DND-41 (cell line): ENCODE measurements around the gene KRT71.

Source experiments
- ATAC-seq: fragments of 200-7000 bp; cut with Tn5 transposase; 3 replicates; pipeline ENCODE4 v1.9.1; 2021; ENCODE audit warnings: low read depth; ENCODE audit not compliant: insufficient read depth
- DNase-seq: peaks from one replicate; pipeline ENCODE4 v3.0.0-alpha.2; 2020
- H2AFZ ChIP-seq: 2 replicates; pipeline ENCODE4 v1.6.0; 2012; ENCODE audit warnings: low read depth, low read length
- H3K27ac ChIP-seq: 2 replicates; pipeline ENCODE4 v1.5.1; 2012; ENCODE audit warnings: low read length, inconsistent platforms
- H3K27me3 ChIP-seq: fragments of 200-600 bp; sonication (generic); 2 replicates; pipeline ENCODE4 v1.6.0; 2012; ENCODE audit warnings: low read length, mild to moderate bottlenecking, inconsistent platforms; ENCODE audit not compliant: insufficient read depth, poor library complexity
- H3K36me3 ChIP-seq: 2 replicates; pipeline ENCODE4 v1.5.1; 2012; ENCODE audit warnings: low read length, inconsistent platforms; ENCODE audit not compliant: insufficient read depth
- H3K4me1 ChIP-seq: 2 replicates; pipeline ENCODE4 v1.5.1; 2012; ENCODE audit warnings: mild to moderate bottlenecking, low read length; ENCODE audit not compliant: insufficient read depth
- H3K4me2 ChIP-seq: 2 replicates; pipeline ENCODE4 v1.6.0; 2012; ENCODE audit warnings: mild to moderate bottlenecking, moderate library complexity, low read length, inconsistent platforms; ENCODE audit not compliant: insufficient read depth
- H3K4me3 ChIP-seq, 2 experiments: fragments of 200-600 bp in 1 of 2; shearing (Covaris generic) in 1 of 2; 2 replicates each; pipeline ENCODE4 v1.5.1; 2012 to 2016; ENCODE audit warnings: inconsistent platforms in 2 of 2, low read length in 2 of 2, mild to moderate bottlenecking in 2 of 2, low read depth in 1 of 2, moderate library complexity in 1 of 2
- H3K79me2 ChIP-seq: 2 replicates; pipeline ENCODE4 v1.6.0; 2012; ENCODE audit warnings: low read length, inconsistent platforms; ENCODE audit not compliant: insufficient read depth
- H3K9ac ChIP-seq: 2 replicates; pipeline ENCODE4 v1.6.0; 2012; ENCODE audit warnings: low read depth, mild to moderate bottlenecking, inconsistent platforms, low read length, moderate library complexity
- H3K9me3 ChIP-seq: 2 replicates; pipeline ENCODE4 v1.5.1; 2012; ENCODE audit warnings: low read length, moderate library complexity, mild to moderate bottlenecking, inconsistent platforms; ENCODE audit not compliant: insufficient read depth, severe bottlenecking
- H4K20me1 ChIP-seq: 2 replicates; pipeline ENCODE4 v1.6.0; 2012; ENCODE audit warnings: low read length; ENCODE audit not compliant: insufficient read depth
- EZH2 ChIP-seq: IDR thresholded peaks from 3 replicates; pipeline ENCODE4 v1.6.1; 2012; ENCODE audit warnings: borderline replicate concordance, low read depth, mild to moderate bottlenecking, moderate library complexity, low read length, inconsistent platforms; ENCODE audit not compliant: severe bottlenecking
- TF ChIP-seq, protein P1 (sequence below): IDR thresholded peaks from 2 replicates; pipeline ENCODE4 v1.5.1; 2012; ENCODE audit warnings: borderline replicate concordance, low read length, moderate library complexity, mild to moderate bottlenecking; ENCODE audit not compliant: poor library complexity, severe bottlenecking; ENCODE audit errors: extremely low read depth

The KRT71 gene

DNA sequence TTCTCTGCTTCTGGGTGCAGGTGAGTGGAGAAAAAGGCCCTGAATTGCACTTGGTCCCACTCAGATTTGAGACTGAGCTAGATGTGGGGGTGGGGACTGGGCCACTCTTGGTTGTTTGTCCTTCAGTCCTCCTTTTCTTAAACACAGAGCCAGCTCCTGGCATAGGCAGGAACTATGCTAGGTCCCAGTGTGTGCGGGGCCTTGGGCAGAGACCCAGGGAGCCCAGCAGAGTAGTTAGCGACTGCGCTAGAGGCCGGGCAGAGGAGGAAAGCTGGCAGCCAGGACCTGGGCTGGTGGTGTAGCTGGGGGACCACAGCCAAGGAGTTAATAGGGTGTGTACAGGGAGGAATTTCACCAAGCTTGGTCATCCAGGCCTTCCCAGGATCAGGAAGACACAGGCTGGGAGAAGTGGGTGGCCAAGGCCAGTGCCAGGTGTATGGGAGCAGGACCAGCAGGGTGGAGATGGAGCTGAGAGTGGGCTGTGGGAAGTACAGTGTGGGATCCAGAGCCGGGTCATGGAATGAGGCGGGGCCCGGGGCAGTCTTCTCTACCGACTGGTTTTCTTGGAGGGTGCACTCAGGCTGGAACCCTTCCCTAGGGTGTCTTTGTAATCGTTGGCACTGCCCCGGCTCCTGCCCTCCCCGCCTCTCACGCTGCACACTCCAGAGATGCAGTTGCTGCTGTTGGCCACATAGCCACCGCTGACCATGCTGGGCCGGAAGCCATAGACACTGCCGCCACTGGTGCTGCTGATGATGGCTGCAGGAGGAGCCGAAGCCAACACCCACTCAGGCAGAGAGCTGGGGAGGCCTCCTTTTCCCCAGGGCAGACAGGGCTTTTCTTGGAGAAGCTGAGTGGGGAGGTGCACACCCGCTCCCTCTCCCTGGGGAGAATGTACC, 8.7 kb downstream of the KRT71 start:
- Histone ChIP-seq H2AFZ (no peak overlapping the region), H3K9ac (no peak overlapping the region), H3K9me3 (no peaks in the 10 kb centered on the region), H3K79me2 (no peaks in the 10 kb centered on the region), H4K20me1 (no peaks in the 10 kb centered on the region), H3K36me3 (no peaks in the 10 kb centered on the region), H3K4me3 (no peak overlapping the region), H3K4me1 (no peaks in the 10 kb centered on the region), H3K27me3 (no peaks in the 10 kb centered on the region), H3K4me2 (no peak overlapping the region), H3K27ac (no peak overlapping the region)
- DNase-seq (no peak), ATAC-seq (no peak)
- TF ChIP-seq, protein P1, sequence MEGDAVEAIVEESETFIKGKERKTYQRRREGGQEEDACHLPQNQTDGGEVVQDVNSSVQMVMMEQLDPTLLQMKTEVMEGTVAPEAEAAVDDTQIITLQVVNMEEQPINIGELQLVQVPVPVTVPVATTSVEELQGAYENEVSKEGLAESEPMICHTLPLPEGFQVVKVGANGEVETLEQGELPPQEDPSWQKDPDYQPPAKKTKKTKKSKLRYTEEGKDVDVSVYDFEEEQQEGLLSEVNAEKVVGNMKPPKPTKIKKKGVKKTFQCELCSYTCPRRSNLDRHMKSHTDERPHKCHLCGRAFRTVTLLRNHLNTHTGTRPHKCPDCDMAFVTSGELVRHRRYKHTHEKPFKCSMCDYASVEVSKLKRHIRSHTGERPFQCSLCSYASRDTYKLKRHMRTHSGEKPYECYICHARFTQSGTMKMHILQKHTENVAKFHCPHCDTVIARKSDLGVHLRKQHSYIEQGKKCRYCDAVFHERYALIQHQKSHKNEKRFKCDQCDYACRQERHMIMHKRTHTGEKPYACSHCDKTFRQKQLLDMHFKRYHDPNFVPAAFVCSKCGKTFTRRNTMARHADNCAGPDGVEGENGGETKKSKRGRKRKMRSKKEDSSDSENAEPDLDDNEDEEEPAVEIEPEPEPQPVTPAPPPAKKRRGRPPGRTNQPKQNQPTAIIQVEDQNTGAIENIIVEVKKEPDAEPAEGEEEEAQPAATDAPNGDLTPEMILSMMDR: no peak
- TF ChIP-seq EZH2: no peak

DNA sequence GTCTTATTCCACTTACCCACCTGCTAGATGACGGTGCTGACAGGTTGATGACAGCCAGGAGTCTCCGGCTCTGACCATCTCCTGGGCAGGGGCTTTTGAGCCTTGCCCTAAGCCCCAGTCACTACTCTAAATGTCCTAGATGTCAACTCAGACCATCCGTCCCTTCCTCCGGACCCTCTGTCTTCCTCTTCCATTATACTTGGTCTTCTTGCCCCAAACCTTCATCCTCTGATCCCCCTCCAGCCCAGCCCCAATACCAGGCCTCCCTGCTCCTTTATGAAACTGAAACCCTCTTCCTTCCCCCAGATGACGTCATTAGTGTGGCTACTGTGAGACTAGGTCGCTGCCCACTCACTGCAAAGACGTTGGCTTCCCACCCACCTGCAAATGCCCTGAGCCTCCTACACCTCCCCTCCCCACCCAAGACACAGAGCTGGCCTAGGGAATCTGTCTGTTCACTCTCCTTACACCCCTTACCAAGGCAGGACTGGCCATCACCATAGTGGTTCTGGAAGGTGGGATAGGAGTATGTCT, 10.1 kb downstream of the KRT71 start:
- Histone ChIP-seq H3K4me1 (no peaks in the 10 kb centered on the region), H3K27ac (no peak overlapping the region), H3K36me3 (no peaks in the 10 kb centered on the region), H3K4me2 (no peak overlapping the region), H3K4me3 (no peak overlapping the region), H3K9me3 (no peaks in the 10 kb centered on the region), H3K27me3 (no peaks in the 10 kb centered on the region), H3K79me2 (no peaks in the 10 kb centered on the region), H4K20me1 (no peaks in the 10 kb centered on the region), H3K9ac (no peak overlapping the region), H2AFZ (no peak overlapping the region)
- TF ChIP-seq, protein P1: no peak
- TF ChIP-seq EZH2: no peak
- DNase-seq (no peak), ATAC-seq (no peak)

DNA sequence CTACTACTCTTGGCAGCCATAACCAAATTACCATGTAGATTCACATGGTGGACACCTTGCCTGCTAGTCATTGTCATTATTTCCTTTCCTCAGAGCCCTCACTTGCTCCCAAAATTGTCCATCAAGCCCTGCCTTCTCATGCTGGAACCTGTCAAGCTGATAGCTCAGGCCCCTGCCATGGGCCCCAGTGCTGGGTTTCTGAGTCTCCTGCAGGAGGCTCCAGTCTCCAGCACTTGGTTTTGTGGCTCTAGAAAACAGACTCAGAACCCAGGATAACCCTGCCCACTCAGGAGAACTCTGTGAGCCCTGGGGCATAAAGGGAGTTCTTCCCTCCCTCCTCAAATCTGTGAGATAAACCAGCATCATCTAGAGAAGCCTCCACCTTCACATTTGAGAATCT, 10.8 kb downstream of the KRT71 start:
- Histone ChIP-seq H3K79me2 (no peaks in the 10 kb centered on the region), H3K4me2 (no peak overlapping the region), H3K27me3 (no peaks in the 10 kb centered on the region), H3K4me3 (no peak overlapping the region), H3K9me3 (no peaks in the 10 kb centered on the region), H3K27ac (no peak overlapping the region), H3K36me3 (no peaks in the 10 kb centered on the region), H2AFZ (no peak overlapping the region), H4K20me1 (no peaks in the 10 kb centered on the region), H3K4me1 (no peaks in the 10 kb centered on the region), H3K9ac (no peak overlapping the region)
- no peak for TF ChIP-seq EZH2
- TF ChIP-seq, protein P1: no peak
- DNase-seq: no peak
- no peak for ATAC-seq
